Measurements from ENCODE around the gene SH3BGRL2.
A peak's percentile ranks its signal among the peaks of the same experiment; 100 is the strongest.
"Not testable (repeated sequence)": the region's sequence is repeated elsewhere in the genome, so short reads cannot be mapped to it uniquely, and the experiment has no call there.

SH3BGRL2 gene

DNA sequence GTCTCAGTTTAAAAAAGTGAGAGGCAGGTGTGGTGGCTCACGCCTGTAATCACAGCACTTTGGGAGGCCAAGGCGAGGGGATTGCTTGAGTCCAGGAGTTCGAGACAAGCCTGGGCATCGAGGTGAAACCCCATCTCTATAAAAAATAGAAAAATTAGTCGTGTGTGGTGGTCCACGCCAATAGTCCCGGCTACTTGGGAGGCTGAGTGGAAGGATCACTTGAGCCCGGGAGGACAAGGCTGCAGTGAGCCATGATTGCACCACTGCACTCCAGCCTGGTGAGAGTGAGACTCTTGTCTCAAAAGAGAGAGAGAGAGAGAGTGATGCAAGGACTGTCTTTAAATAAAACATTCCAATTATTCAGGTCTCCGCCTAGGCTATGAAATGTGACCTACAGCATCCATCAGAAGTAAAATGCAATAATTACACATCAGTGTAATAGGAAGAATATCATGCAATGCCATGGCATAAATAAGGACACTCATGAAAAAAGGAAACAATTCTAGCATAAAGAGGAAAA lies 81.5 kb downstream of the SH3BGRL2 start:
- in situ Hi-C loops (cut with HindIII; ENCODE audit: low pct_ligation_motif_present, low pct_unique_long_range_greater_than_20kb, low sequenced_read_pairs): no loop called here

DNA sequence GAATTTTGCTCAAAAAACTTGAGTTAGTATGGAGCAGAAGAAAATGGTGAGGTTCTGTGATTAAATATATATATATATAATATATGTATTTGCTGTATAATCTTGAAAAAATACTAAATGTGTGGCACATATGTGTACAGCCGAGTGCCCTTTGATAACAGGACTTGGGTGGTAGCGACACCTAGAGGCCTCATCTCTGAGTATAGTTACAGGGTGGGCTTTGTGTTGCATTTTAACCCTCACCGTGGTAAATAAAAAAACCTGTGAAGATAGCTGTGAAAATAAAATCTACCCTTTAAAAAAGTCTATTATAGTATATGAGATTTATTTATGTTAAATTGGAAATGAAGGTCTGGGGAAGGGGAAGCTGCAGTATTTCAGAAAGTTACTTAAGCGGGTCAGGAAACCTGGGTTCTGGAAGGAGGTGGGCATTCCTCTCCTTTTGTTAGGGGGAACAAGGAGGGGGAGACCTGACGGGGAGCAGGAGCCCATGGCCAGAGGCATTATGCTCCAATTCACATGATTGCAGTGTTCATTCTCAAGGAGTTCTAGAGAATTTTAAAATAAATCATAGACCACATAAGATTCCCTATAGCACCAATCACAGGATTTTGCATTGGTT lies 82.7 kb downstream of the SH3BGRL2 start:
- peak; percentile 54 for DNase-seq
- in situ Hi-C loops (cut with HindIII; ENCODE audit: low pct_ligation_motif_present, low pct_unique_long_range_greater_than_20kb, low sequenced_read_pairs): no loop called here

More for the DNA sequence above, 81.5 kb downstream of the SH3BGRL2 start:
- DNase-seq: no peak

DNA sequence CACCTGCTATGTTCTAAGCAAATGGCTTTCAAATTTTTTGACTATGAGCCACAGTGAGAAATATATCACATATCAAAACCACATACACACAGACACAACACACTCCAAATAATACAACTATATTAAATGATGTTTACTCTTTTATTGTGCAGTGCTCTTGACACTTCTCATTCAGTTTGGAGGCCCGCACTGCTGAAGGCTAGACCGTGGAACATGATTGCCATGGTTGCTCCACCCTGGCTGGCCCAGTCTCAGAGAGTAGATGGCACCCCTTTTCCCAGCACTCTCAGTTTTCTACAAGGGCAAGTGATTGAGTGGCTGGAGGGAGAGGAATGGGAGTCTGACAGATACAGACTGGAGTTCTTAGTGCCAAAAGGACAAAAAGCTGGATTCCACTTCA lies 86.9 kb downstream of the SH3BGRL2 start:
- in situ Hi-C loops (cut with HindIII; ENCODE audit: low pct_ligation_motif_present, low pct_unique_long_range_greater_than_20kb, low sequenced_read_pairs): no loop called here
- no peak for DNase-seq

- no peak for DNase-seq
- in situ Hi-C loops (cut with HindIII; ENCODE audit: low pct_ligation_motif_present, low pct_unique_long_range_greater_than_20kb, low sequenced_read_pairs): no loop called here
Measured at GRCh38 chr6:79718509-79719247, 87.5 kb downstream of the SH3BGRL2 start.

- in situ Hi-C loops (cut with HindIII; ENCODE audit: low pct_ligation_motif_present, low pct_unique_long_range_greater_than_20kb, low sequenced_read_pairs): no loop called here
- DNase-seq: no peak
Measured at GRCh38 chr6:79719248-79719960, 88.3 kb downstream of the SH3BGRL2 start.

DNA sequence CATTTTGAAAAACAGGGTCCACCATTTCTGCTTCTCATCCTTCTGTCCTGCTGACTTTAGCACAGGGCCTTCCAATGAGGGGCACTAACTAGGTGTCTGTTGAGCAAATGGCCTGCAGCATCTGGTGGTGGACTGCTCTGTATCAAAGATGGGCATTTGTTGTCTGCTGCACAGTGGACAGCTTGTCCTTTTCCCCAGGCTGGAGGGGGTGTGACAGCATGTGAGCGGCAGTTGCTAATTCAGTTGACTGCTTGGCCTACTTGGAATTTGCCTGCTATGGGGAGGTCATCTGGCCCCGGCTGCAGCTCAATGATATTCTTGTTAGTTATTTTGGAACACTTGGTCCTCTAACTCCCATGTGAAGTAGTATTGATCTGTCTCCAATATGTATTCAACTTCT lies 93.7 kb downstream of the SH3BGRL2 start:
- in situ Hi-C loops (cut with HindIII; ENCODE audit: low pct_ligation_motif_present, low pct_unique_long_range_greater_than_20kb, low sequenced_read_pairs): no loop called here
- DNase-seq: no peak

DNA sequence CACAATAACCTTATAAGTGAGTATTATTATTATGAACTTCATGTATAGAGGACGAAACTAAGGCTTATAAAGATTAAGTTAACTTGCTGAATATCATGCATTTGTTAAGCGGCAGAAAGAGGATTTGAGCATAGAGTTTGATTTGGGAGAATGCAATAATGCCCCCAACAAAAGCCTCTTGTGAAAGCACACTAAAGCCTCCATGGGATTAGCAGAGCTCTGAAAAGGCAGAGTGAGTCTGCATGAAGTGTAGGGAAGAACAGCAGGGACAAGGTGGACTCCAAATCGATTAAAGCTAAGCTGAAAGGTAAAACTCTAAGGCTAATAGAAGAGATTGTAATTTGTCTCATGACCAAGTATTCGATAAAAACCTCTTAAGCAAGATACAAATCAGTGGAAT lies 100.3 kb downstream of the SH3BGRL2 start:
- in situ Hi-C loops (cut with HindIII; ENCODE audit: low pct_ligation_motif_present, low pct_unique_long_range_greater_than_20kb, low sequenced_read_pairs): no loop called here
- no peak for DNase-seq

GRCh38 chr6:79733388-79733787 lies 102.3 kb downstream of the SH3BGRL2 start:
- DNase-seq: no peak
- in situ Hi-C loops (cut with HindIII; ENCODE audit: low pct_ligation_motif_present, low pct_unique_long_range_greater_than_20kb, low sequenced_read_pairs): no loop called here

GRCh38 chr6:79734374-79734773 lies 103.2 kb downstream of the SH3BGRL2 start:
- in situ Hi-C loops (cut with HindIII; ENCODE audit: low pct_ligation_motif_present, low pct_unique_long_range_greater_than_20kb, low sequenced_read_pairs): no loop called here

GRCh38 chr6:79735183-79735582 lies 104.1 kb downstream of the SH3BGRL2 start:
- DNase-seq: no peak
- in situ Hi-C loops (cut with HindIII; ENCODE audit: low pct_ligation_motif_present, low pct_unique_long_range_greater_than_20kb, low sequenced_read_pairs): no loop called here

More at GRCh38 chr6:79734374-79734773, 103.2 kb downstream of the SH3BGRL2 start:
- DNase-seq: no peak

GRCh38 chr6:79737172-79737571 lies 106.0 kb downstream of the SH3BGRL2 start:
- no peak for DNase-seq
- in situ Hi-C loops (cut with HindIII; ENCODE audit: low pct_ligation_motif_present, low pct_unique_long_range_greater_than_20kb, low sequenced_read_pairs): no loop called here

DNA sequence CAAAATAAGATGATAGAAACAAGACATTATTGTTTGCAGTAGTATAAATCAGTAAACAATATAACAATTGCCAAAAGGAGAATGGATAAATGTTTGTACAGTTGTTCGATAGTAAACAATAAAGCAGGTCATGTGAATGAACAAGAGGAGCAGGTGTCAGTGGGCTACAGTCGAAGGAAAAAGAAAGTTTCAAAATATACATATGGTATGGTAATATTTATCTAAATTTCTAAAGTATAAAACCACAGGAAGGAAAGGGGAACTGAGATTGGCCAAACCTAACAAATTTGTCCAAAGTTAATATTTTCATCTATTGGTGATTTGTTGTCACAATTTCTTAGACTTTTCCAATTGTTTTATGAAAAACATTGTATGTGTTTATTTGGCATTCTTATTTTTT lies 110.9 kb downstream of the SH3BGRL2 start:
- no peak for DNase-seq
- in situ Hi-C loops (cut with HindIII; ENCODE audit: low pct_ligation_motif_present, low pct_unique_long_range_greater_than_20kb, low sequenced_read_pairs): no loop called here

GRCh38 chr6:79745282-79745681 lies 114.2 kb downstream of the SH3BGRL2 start:
- in situ Hi-C loops (cut with HindIII; ENCODE audit: low pct_ligation_motif_present, low pct_unique_long_range_greater_than_20kb, low sequenced_read_pairs): not testable (repeated sequence)

DNA sequence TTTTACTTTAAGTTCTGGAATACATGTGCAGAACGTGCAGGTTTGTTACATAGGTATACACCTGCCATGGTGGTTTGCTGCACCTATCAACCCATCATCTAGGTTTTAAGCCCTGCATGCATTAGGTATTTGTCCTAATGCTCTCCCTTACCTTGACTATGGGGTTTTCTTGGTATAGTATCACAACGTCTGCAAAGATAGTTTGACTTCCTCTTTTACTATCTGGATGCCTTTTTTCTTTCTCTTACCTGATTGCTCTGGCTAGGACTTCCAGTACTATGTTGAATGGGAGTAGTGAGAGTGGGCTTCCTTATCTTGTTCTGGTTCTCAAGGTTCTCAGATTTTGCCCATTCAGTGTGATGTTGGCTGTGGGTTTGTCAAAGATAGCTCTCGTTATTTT lies 115.2 kb downstream of the SH3BGRL2 start:
- in situ Hi-C loops (cut with HindIII; ENCODE audit: low pct_ligation_motif_present, low pct_unique_long_range_greater_than_20kb, low sequenced_read_pairs); DNase-seq: not testable (repeated sequence)

More at GRCh38 chr6:79745282-79745681, 114.2 kb downstream of the SH3BGRL2 start:
- DNase-seq: not testable (repeated sequence)

GRCh38 chr6:79750806-79751205 lies 119.7 kb downstream of the SH3BGRL2 start:
- DNase-seq: no peak
- in situ Hi-C loops (cut with HindIII; ENCODE audit: low pct_ligation_motif_present, low pct_unique_long_range_greater_than_20kb, low sequenced_read_pairs): no loop called here
